GM18873 (cell line): Measurements from ENCODE around the gene CCDC88A.
A peak's percentile ranks its signal among the peaks of the same experiment; 100 is the strongest.
"Not testable (repeated sequence)": the region's sequence is repeated elsewhere in the genome, so short reads cannot be mapped to it uniquely, and the experiment has no call there.

Experiments
- ATAC-seq: cut with Tn5 transposase; IDR thresholded peaks from one replicate; pipeline ENCODE4 v1.9.1; 2021; ENCODE audit warnings: mild to moderate bottlenecking, moderate library complexity, moderate number of reproducible peaks; ENCODE audit not compliant: unreplicated experiment, low FRiP score

CCDC88A gene

GRCh38 chr2:55327470-55328230 lies 92.0 kb downstream of the CCDC88A start:
- ATAC-seq, result no peak

GRCh38 chr2:55314985-55315384 lies 104.7 kb downstream of the CCDC88A start:
- ATAC-seq, result no peak

GRCh38 chr2:55311444-55311870 lies 108.2 kb downstream of the CCDC88A start:
- ATAC-seq, result peak; percentile 93

DNA sequence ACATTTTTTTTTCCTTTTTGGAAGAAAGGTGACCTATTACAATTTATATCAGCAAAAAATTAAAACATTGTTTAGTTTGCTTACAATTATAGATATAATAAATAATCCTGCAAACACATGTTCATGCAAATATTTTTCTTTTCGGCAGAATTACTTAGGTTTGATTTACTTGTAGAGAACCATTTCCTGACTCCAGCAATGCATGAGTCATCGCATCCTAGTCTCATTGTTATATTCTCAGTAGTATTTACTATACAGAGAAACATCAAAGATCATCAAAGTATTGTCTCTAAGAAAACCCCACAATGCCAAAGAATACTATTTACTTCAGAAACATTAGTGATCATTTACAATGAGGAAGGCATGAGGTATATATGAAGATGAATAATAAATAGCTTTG lies 110.2 kb downstream of the CCDC88A start:
- no peak for ATAC-seq

GRCh38 chr2:55302241-55302640 lies 117.4 kb downstream of the CCDC88A start:
- no peak for ATAC-seq

- no peak for ATAC-seq
These were observed 118.4 kb downstream of the CCDC88A start for GRCh38 chr2:55301277-55301676.

- no peak for ATAC-seq
These were observed 123.3 kb downstream of the CCDC88A start for GRCh38 chr2:55296393-55296792.

DNA sequence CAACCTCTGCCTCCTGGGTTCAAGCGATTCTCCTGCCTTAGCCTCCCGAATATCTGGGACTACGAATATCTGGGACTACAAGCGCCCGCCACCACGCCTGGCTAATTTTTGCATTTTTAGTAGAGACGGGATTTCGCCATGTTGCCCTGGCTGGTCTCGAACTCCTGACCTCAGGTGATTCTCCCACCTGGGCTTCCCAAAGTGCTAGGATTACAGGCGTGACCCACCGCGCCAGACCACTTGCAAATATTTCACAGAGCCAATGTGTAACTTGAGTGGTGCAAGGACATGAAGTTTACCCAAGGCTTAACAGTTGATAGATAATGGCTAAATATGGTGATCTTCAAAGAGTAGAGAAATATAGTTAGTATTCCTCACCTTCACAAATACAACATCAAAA lies 136.6 kb downstream of the CCDC88A start:
- ATAC-seq, result no peak

DNA sequence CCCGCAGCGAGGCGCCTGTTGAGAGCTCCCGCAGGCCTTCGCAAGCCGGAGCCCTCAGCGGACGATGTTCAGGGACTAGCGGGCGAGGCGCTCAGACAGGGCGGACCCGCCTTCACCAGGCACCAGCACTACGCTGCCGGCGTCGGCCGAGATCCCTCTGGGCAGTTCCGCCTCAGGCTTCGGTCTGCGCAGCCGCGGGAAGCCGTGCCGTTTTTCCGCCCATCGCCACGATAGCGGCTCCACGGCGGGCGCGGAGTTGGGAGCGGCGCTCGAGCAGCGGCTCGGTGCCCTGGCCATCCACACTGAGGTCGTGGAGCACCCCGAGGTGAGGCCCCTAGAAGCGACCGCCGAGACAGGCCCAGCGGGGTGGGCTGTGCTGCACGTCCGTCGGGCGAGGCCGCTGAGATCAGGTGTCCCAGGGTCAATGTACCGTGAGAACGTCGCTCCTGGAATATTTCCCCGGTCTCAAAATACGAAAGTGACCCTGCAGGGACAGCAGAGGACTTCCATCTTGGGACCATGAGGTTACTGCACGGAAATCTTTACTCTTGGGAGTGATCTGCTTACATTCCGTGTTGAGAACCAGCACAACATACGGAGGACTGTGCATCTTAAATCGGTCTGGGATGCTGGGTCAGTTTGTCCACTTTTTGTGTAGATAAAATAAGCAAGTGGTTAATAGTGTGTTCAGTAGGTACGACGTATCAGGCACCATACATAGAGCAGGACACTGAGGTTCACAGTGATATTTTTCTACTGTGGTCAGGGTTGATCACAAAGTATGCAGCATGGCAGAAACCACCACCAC lies 137.3 kb downstream of the CCDC88A start:
- ATAC-seq, result peak; percentile 97

DNA sequence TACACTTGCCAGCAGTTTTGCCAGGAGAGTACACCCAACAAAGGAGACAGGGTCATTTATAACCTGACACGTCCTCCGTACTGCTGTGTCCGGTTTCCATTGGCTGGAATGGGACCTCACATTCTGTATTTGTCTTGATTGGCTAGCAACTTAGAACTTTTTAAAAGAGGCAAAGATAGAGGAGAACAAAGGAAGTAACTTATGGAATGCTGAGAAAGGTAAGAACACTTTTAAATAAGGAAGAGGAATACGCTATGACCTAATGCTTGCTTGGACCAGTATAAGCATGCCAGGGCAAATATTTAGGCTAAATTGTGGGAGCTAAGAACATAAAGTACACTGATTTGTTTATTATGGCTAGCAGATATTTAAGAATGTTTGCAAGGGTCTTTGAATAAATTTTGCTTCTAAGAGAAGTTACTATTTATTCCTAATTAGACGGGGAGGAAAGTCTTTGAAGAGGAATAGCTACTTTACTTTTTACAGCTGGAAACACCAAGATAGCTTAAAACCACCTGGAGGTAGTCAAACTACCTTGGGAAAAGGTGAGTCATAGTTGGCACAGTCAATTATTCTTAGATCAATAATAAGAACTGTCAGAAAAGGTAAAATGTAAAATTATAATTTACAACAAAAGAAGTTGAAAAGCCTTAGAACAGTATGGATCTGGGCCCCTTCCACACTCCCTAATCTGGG lies 138.7 kb downstream of the CCDC88A start:
- ATAC-seq, result not testable (repeated sequence)

DNA sequence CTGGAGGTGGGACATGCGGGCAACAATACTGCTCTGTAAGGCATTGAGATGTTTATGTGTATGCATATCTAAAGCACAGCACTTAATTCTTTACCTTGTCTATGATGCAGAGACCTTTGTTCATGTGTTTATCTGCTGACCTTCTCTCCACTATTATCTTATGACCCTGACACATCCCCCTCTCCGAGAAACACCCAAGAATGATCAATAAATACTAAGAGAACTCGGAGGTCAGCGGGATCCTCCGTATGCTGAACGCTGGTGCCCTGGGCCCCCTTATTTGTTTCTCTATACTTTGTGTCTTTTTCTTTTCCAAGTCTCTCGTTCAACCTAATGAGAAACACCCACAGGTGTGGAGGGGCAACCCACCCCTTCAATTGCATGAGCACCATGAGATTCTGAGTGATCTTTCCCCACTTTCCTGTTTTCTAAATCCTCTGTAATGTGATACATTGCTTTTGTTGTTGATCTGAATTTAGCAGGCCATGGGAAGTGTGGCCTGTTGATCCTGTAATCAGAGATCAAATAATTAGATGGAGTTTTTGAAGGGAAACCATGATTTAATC lies 139.7 kb downstream of the CCDC88A start:
- not testable (repeated sequence) for ATAC-seq

- ATAC-seq, result not testable (repeated sequence)
These were observed 140.3 kb downstream of the CCDC88A start for GRCh38 chr2:55279214-55279835.

DNA sequence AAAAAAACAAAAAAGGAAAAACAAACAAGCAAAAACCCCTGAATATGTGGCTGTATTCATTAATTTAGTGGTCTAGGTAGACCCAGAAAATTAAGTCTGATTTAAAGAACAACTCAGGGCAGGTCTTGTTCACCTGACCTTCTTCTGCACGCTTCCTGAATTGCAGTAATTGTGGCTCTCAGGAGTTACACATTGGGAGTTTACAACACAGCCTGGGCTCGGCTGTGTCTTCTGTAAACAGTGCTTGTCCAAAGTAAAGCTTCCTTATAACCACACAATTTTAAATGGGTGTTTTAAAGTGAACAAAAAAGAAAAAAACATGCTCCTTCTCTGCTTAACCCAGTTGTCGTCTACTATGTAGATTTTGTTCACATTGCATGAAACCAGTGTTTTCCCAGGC lies 142.3 kb downstream of the CCDC88A start:
- no peak for ATAC-seq

DNA sequence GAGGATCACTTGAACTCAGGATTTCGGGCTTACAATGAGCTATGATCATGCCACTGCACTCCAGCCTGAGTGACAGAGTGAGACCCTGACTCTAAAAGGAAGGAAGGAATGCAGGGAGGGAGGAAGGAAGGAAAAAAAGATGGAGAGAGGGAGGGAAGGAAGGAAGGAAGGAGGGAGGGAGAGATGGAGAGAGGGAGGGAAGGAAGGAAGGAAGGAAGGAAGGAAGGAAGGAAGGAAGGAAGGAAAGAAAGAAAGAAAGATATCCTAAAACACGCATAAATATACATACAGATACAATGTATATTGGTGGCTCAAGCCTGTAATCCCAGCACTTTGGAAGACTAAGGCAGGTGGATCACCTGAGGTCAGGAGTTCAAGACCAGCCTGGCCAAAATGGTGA lies 145.3 kb downstream of the CCDC88A start:
- ATAC-seq, result not testable (repeated sequence)

- ATAC-seq, result no peak
These were observed 150.0 kb downstream of the CCDC88A start for GRCh38 chr2:55269645-55269990.

GRCh38 chr2:55268907-55269644 lies 150.6 kb downstream of the CCDC88A start, which contains the start of gene MTIF2:
MTIF2 (minus strand) TSS chr2:55269231; CDS start chr2:55263858, 5,373 bp downstream.
- ATAC-seq, result peak; percentile 94

GRCh38 chr2:55268288-55268906 lies 151.3 kb downstream of the CCDC88A start:
- ATAC-seq, result no peak

DNA sequence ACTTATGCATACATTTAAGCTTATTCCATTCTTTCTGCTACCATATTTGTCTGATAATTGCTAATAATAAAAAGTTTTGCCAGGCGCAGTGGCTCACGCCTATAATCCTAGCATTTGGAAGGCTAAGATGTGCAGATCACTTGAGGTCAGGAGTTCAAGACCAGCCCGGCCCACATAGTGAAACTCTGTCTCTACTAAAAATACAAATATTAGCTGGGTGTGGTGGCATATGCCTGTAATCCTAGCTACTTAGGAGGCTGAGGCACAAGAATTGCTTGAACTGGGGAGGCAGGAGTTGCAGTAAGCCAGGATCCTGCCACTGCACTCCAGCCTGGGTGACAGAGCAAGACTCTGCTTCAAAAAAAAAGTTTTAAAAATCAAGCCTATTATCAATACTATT lies 160.1 kb downstream of the CCDC88A start:
- ATAC-seq, result not testable (repeated sequence)

- ATAC-seq, result no peak
These were observed 166.8 kb downstream of the CCDC88A start for GRCh38 chr2:55252832-55253231.
